D721Med (cell line): ENCODE results near the gene CLEC14A.

Source experiments
- DNase-seq: peaks from one replicate; pipeline ENCODE4 v3.0.0; 2011; ENCODE audit warnings: low spot score; ENCODE audit not compliant: insufficient read length
- FAIRE-seq: peaks from 2 replicates; lab custom pipeline; 2011; peaks lifted over from hg19 to GRCh38; lab: Jason Lieb, UNC
- TF ChIP-seq, protein P1 (sequence below): IDR thresholded peaks from 2 replicates; pipeline ENCODE4 v1.5.1; 2012; ENCODE audit warnings: mild to moderate bottlenecking, control low read depth; ENCODE audit not compliant: insufficient read depth; ENCODE audit errors: missing control alignments

Gene CLEC14A

GRCh38 chr14:38210587-38211216 lies 45.2 kb downstream of the CLEC14A start:
- no peak for DNase-seq
- FAIRE-seq: no peak
- TF ChIP-seq, protein P1, sequence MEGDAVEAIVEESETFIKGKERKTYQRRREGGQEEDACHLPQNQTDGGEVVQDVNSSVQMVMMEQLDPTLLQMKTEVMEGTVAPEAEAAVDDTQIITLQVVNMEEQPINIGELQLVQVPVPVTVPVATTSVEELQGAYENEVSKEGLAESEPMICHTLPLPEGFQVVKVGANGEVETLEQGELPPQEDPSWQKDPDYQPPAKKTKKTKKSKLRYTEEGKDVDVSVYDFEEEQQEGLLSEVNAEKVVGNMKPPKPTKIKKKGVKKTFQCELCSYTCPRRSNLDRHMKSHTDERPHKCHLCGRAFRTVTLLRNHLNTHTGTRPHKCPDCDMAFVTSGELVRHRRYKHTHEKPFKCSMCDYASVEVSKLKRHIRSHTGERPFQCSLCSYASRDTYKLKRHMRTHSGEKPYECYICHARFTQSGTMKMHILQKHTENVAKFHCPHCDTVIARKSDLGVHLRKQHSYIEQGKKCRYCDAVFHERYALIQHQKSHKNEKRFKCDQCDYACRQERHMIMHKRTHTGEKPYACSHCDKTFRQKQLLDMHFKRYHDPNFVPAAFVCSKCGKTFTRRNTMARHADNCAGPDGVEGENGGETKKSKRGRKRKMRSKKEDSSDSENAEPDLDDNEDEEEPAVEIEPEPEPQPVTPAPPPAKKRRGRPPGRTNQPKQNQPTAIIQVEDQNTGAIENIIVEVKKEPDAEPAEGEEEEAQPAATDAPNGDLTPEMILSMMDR: no peak

- DNase-seq: no peak
- TF ChIP-seq, protein P1: no peak
- FAIRE-seq: no peak
Observed at GRCh38 chr14:38209572-38210557, 46.0 kb downstream of the CLEC14A start.

- TF ChIP-seq, protein P1: no peak
- DNase-seq (no peak), FAIRE-seq (no peak)
Observed at GRCh38 chr14:38208618-38209562, 47.0 kb downstream of the CLEC14A start.

- no peak for FAIRE-seq
- DNase-seq: no peak
Observed at GRCh38 chr14:38207736-38208617, 47.9 kb downstream of the CLEC14A start, which contains the start of gene SSTR1. SSTR1 (plus strand) TSS chr14:38207904; CDS start chr14:38209390, 1,486 bp downstream.

GRCh38 chr14:38207377-38207735 lies 48.5 kb downstream of the CLEC14A start:
- DNase-seq (no peak), FAIRE-seq (no peak)
- TF ChIP-seq, protein P1: no peak

More at GRCh38 chr14:38207736-38208617, 47.9 kb downstream of the CLEC14A start, which contains the start of gene SSTR1:
- TF ChIP-seq, protein P1: no peak
